Ascending aorta (tissue), 2 donors: ENCODE results near the gene WBP2. TPM values are rescaled to one million over a fixed set of nuclear protein-coding genes. Genes with fewer than 3 reads are reported as not detected.

Experiments
- DNase-seq, 2 donors: peaks; one replicate each; pipeline ENCODE4 v3.0.0-alpha.2; 2019; ENCODE audit warnings: low spot score in 2 of 2
- H3K27ac ChIP-seq, 2 donors: fragments of 200-600 bp; sonication (generic); one replicate each; pipeline ENCODE4 v1.5.1; 2016 to 2017; ENCODE audit warnings: mild to moderate bottlenecking in 1 of 2
- H3K27me3 ChIP-seq: fragments of 200-600 bp; sonication (generic); one replicate; pipeline ENCODE4 v1.5.1; 2017
- H3K36me3 ChIP-seq, 2 donors: fragments of 200-600 bp; sonication (generic); one replicate each; pipeline ENCODE4 v1.5.1; 2016
- H3K4me1 ChIP-seq, 2 donors: fragments of 200-600 bp; sonication (generic); one replicate each; pipeline ENCODE4 v1.5.1; 2016 to 2017; ENCODE audit warnings: mild to moderate bottlenecking in 1 of 2
- H3K4me3 ChIP-seq, 2 donors: fragments of 200-600 bp; sonication (generic); one replicate each; pipeline ENCODE4 v1.5.1; 2016 to 2017; ENCODE audit warnings: mild to moderate bottlenecking in 1 of 2
- H3K9me3 ChIP-seq, 2 donors: fragments of 200-600 bp; sonication (generic); one replicate each; pipeline ENCODE4 v1.5.1; 2016
- CTCF ChIP-seq, 3 experiments: fragments of 200-600 bp in 2 of 3; fragments of 450-650 bp in 1 of 3; sonication (generic) in 2 of 3; IDR thresholded peaks; one replicate each; pipeline ENCODE4 v1.5.1; 2016 to 2019; ENCODE audit warnings: antibody characterized with exemption in 3 of 3, mild to moderate bottlenecking in 1 of 3, moderate library complexity in 1 of 3
- intact Hi-C: fragments of 100-400 bp; cut with DNase I; formaldehyde crosslinking; loops from one replicate; pipeline ENCODE4 v1.15.1; 2023
- total RNA-seq: library from RNA; depleted of rRNA; stranded (reverse); fragments of >200 nt; gene quantifications from one replicate; pipeline ENCODE4 v1.1.0, GENCODE V29; 2016

The WBP2 gene
- total RNA-seq, 1 donor from 2014 or later: 50.7 TPM

- no peak overlapping the region for H3K27ac ChIP-seq
- H3K4me3 ChIP-seq: no peak overlapping the region
- H3K36me3 ChIP-seq: peaks cover 0 to 38% of the 10 kb centered on the region in 2 donors
- intact Hi-C loops: no loop called here
- H3K4me1 ChIP-seq: peaks cover 9 to 13% of the 10 kb centered on the region in 2 donors
- no peak for TF ChIP-seq CTCF (IDR thresholded peaks at IDR 0.05)
- no peaks in the 10 kb centered on the region for H3K27me3 ChIP-seq
- H3K9me3 ChIP-seq: no peaks in the 10 kb centered on the region
- no peak for DNase-seq
Measured at GRCh38 chr17:75840799-75841164, 14.4 kb downstream of the WBP2 start.

- DNase-seq: no peak
Measured at GRCh38 chr17:75839942-75840798, 15.0 kb downstream of the WBP2 start.

GRCh38 chr17:75838410-75838809 lies 16.7 kb downstream of the WBP2 start:
- H3K36me3 ChIP-seq: peaks cover 10 to 49% of the 10 kb centered on the region in 2 donors
- no peak for TF ChIP-seq CTCF (IDR thresholded peaks at IDR 0.05)
- DNase-seq: no peak

More at GRCh38 chr17:75839942-75840798, 15.0 kb downstream of the WBP2 start:
- H3K27ac ChIP-seq: no peak overlapping the region
- TF ChIP-seq CTCF (IDR thresholded peaks at IDR 0.05): no peak
- peaks cover 0 to 36% of the 10 kb centered on the region in 2 donors for H3K36me3 ChIP-seq
- no peaks in the 10 kb centered on the region for H3K27me3 ChIP-seq
- intact Hi-C loops: no loop called here
- no peaks in the 10 kb centered on the region for H3K9me3 ChIP-seq
- no peak overlapping the region for H3K4me3 ChIP-seq
- H3K4me1 ChIP-seq: peaks cover 6 to 7% of the 10 kb centered on the region in 2 donors

GRCh38 chr17:75837899-75838298 lies 17.2 kb downstream of the WBP2 start:
- Histone ChIP-seq H3K9me3 (no peaks in the 10 kb centered on the region), H3K4me1 (no peaks in the 10 kb centered on the region), H3K27me3 (no peaks in the 10 kb centered on the region), H3K4me3 (no peak overlapping the region), H3K36me3 (peaks cover 10 to 49% of the 10 kb centered on the region in 2 donors), H3K27ac (no peak overlapping the region)
- TF ChIP-seq CTCF (IDR thresholded peaks at IDR 0.05): no peak
- intact Hi-C loops: no loop called here
- no peak for DNase-seq

More at GRCh38 chr17:75838410-75838809, 16.7 kb downstream of the WBP2 start:
- Histone ChIP-seq H3K27me3 (no peaks in the 10 kb centered on the region), H3K9me3 (no peaks in the 10 kb centered on the region), H3K27ac (no peak overlapping the region), H3K4me1 (no peaks in the 10 kb centered on the region), H3K4me3 (no peak overlapping the region)
- intact Hi-C loops: no loop called here

GRCh38 chr17:75836605-75837004 lies 18.5 kb downstream of the WBP2 start:
- no peak for DNase-seq
- no peak for TF ChIP-seq CTCF (IDR thresholded peaks at IDR 0.05)
- H3K4me1 ChIP-seq: no peaks in the 10 kb centered on the region
- intact Hi-C loops: no loop called here
- peaks cover 10 to 46% of the 10 kb centered on the region in 2 donors for H3K36me3 ChIP-seq
- no peak overlapping the region for H3K27ac ChIP-seq
- H3K9me3 ChIP-seq: no peaks in the 10 kb centered on the region
- H3K4me3 ChIP-seq: no peak overlapping the region
- no peaks in the 10 kb centered on the region for H3K27me3 ChIP-seq
